NCI-H82 (cell line): Measurements from ENCODE around the gene NTM.

Source experiments
- DNase-seq: peaks from one replicate; lab custom pipeline; 2025; lab: John Stamatoyannopoulos, UW

Gene NTM

GRCh38 chr11:131823772-131824171, 453.4 kb downstream of the NTM start:
- DNase-seq, result no peak

- DNase-seq, result no peak
Measured at GRCh38 chr11:131824771-131825170, 454.4 kb downstream of the NTM start.

GRCh38 chr11:131827430-131827829, 457.0 kb downstream of the NTM start:
- no peak for DNase-seq

- DNase-seq, result no peak
Measured at GRCh38 chr11:131829725-131830124, 459.3 kb downstream of the NTM start.

- no peak for DNase-seq
Measured at GRCh38 chr11:131832079-131832478, 461.7 kb downstream of the NTM start.

- DNase-seq, result no peak
Measured at GRCh38 chr11:131833366-131833765, 463.0 kb downstream of the NTM start.

GRCh38 chr11:131837562-131837961, 467.1 kb downstream of the NTM start:
- DNase-seq, result no peak

- DNase-seq, result no peak
Measured at GRCh38 chr11:131838016-131838415, 467.6 kb downstream of the NTM start.

GRCh38 chr11:131839326-131839725, 468.9 kb downstream of the NTM start:
- no peak for DNase-seq

- DNase-seq, result no peak
Measured at GRCh38 chr11:131840545-131840944, 470.1 kb downstream of the NTM start.

GRCh38 chr11:131841028-131841427, 470.6 kb downstream of the NTM start:
- DNase-seq, result no peak

GRCh38 chr11:131841925-131842635, 471.7 kb downstream of the NTM start:
- no peak for DNase-seq

GRCh38 chr11:131845255-131845654, 474.8 kb downstream of the NTM start:
- no peak for DNase-seq

- DNase-seq, result no peak
Measured at GRCh38 chr11:131849485-131849884, 479.1 kb downstream of the NTM start.

- no peak for DNase-seq
Measured at GRCh38 chr11:131850507-131850906, 480.1 kb downstream of the NTM start.

- DNase-seq, result no peak
Measured at GRCh38 chr11:131851964-131852755, 481.7 kb downstream of the NTM start.

- DNase-seq, result no peak
Measured at GRCh38 chr11:131852757-131853156, 482.3 kb downstream of the NTM start.

GRCh38 chr11:131854391-131854790, 484.0 kb downstream of the NTM start:
- DNase-seq, result no peak

GRCh38 chr11:131855320-131855719, 484.9 kb downstream of the NTM start:
- no peak for DNase-seq

- no peak for DNase-seq
Measured at GRCh38 chr11:131857246-131857645, 486.8 kb downstream of the NTM start.

GRCh38 chr11:131858505-131858904, 488.1 kb downstream of the NTM start:
- peak; percentile 36 for DNase-seq

- no peak for DNase-seq
Measured at GRCh38 chr11:131859538-131860210, 489.3 kb downstream of the NTM start.

GRCh38 chr11:131864228-131864627, 493.8 kb downstream of the NTM start:
- peak; percentile 16 for DNase-seq
